Umbilical cord (tissue), 2 donors: ENCODE results near the gene KCNAB1. TPM values are rescaled to one million over a fixed set of nuclear protein-coding genes. Genes with fewer than 3 reads are reported as not detected.
"Not testable (repeated sequence)": the region's sequence is repeated elsewhere in the genome, so short reads cannot be mapped to it uniquely, and the experiment has no call there.

Source experiments
- DNase-seq: peaks from one replicate; pipeline ENCODE4 v3.0.0-alpha.2; 2015; ENCODE audit warnings: low spot score
- total RNA-seq: library from RNA; depleted of rRNA; stranded (reverse); fragments of >200 nt; gene quantifications from one replicate; pipeline ENCODE4 v1.2.3, GENCODE V29; 2014; ENCODE audit warnings: low replicate concordance; ENCODE audit not compliant: insufficient read depth

The KCNAB1 gene
- total RNA-seq, 1 donor from 2014 or later = 0.72 TPM

GRCh38 chr3:156176048-156176447 is 55.7 kb downstream of the KCNAB1 start:
- DNase-seq = no peak

GRCh38 chr3:156176629-156177210 is 56.3 kb downstream of the KCNAB1 start:
- no peak for DNase-seq

- no peak for DNase-seq
Measured at GRCh38 chr3:156180077-156180476, 59.7 kb downstream of the KCNAB1 start.

- DNase-seq = no peak
Measured at GRCh38 chr3:156181509-156181908, 61.1 kb downstream of the KCNAB1 start.

- DNase-seq = no peak
Measured at GRCh38 chr3:156183396-156183795, 63.0 kb downstream of the KCNAB1 start.

GRCh38 chr3:156184156-156184555 is 63.8 kb downstream of the KCNAB1 start:
- no peak for DNase-seq

GRCh38 chr3:156187146-156187769 is 66.9 kb downstream of the KCNAB1 start:
- no peak for DNase-seq

- no peak for DNase-seq
Measured at GRCh38 chr3:156188757-156189156, 68.4 kb downstream of the KCNAB1 start.

- no peak for DNase-seq
Measured at GRCh38 chr3:156189927-156190326, 69.5 kb downstream of the KCNAB1 start.

GRCh38 chr3:156194945-156195344 is 74.6 kb downstream of the KCNAB1 start:
- DNase-seq = not testable (repeated sequence)

GRCh38 chr3:156197152-156197551 is 76.8 kb downstream of the KCNAB1 start:
- DNase-seq = not testable (repeated sequence)

- no peak for DNase-seq
Measured at GRCh38 chr3:156201411-156202405, 81.3 kb downstream of the KCNAB1 start.

- no peak for DNase-seq
Measured at GRCh38 chr3:156206157-156206556, 85.8 kb downstream of the KCNAB1 start.

- DNase-seq = peak; percentile 58
Measured at GRCh38 chr3:156207802-156208685, 87.7 kb downstream of the KCNAB1 start.

- peak; percentile 57 for DNase-seq
Measured at GRCh38 chr3:156209631-156210335, 89.4 kb downstream of the KCNAB1 start.

GRCh38 chr3:156211583-156211982 is 91.2 kb downstream of the KCNAB1 start:
- no peak for DNase-seq

- no peak for DNase-seq
Measured at GRCh38 chr3:156214676-156215075, 94.3 kb downstream of the KCNAB1 start.

GRCh38 chr3:156215751-156216150 is 95.4 kb downstream of the KCNAB1 start:
- DNase-seq = no peak

GRCh38 chr3:156216216-156216615 is 95.8 kb downstream of the KCNAB1 start:
- no peak for DNase-seq

GRCh38 chr3:156216852-156217251 is 96.5 kb downstream of the KCNAB1 start:
- no peak for DNase-seq
